Adipocyte (in vitro differentiated cells): ENCODE data around the gene APBA2.
"Not testable (repeated sequence)": the region's sequence is repeated elsewhere in the genome, so short reads cannot be mapped to it uniquely, and the experiment has no call there.

ENCODE experiments used
- DNase-seq: peaks from one replicate; pipeline ENCODE4 v3.0.0-alpha.2; 2015; ENCODE audit warnings: low read depth
- H3K27me3 ChIP-seq: replicated peaks from 2 replicates; pipeline ENCODE4 v1.7.0; 2013; ENCODE audit warnings: mild to moderate bottlenecking, low read length, moderate library complexity; ENCODE audit not compliant: control insufficient read depth, insufficient read depth
- H3K36me3 ChIP-seq: 2 replicates; pipeline ENCODE4 v1.7.0; 2013; ENCODE audit warnings: low read length, mild to moderate bottlenecking, moderate library complexity; ENCODE audit not compliant: control insufficient read depth, insufficient read depth, severe bottlenecking
- H3K4me1 ChIP-seq: 2 replicates; pipeline ENCODE4 v1.7.0; 2013; ENCODE audit warnings: mild to moderate bottlenecking, low read length, moderate library complexity; ENCODE audit not compliant: control insufficient read depth, insufficient read depth
- H3K4me3 ChIP-seq: 2 replicates; pipeline ENCODE4 v1.7.0; 2013; ENCODE audit warnings: mild to moderate bottlenecking, low read length, moderate library complexity
- H3K9ac ChIP-seq: 2 replicates; pipeline ENCODE4 v1.7.0; 2013; ENCODE audit warnings: mild to moderate bottlenecking, low read length, moderate library complexity
- H3K9me3 ChIP-seq: 2 replicates; pipeline ENCODE4 v1.7.0; 2013; ENCODE audit warnings: mild to moderate bottlenecking, low read length, moderate library complexity; ENCODE audit not compliant: control insufficient read depth

Gene APBA2

DNA sequence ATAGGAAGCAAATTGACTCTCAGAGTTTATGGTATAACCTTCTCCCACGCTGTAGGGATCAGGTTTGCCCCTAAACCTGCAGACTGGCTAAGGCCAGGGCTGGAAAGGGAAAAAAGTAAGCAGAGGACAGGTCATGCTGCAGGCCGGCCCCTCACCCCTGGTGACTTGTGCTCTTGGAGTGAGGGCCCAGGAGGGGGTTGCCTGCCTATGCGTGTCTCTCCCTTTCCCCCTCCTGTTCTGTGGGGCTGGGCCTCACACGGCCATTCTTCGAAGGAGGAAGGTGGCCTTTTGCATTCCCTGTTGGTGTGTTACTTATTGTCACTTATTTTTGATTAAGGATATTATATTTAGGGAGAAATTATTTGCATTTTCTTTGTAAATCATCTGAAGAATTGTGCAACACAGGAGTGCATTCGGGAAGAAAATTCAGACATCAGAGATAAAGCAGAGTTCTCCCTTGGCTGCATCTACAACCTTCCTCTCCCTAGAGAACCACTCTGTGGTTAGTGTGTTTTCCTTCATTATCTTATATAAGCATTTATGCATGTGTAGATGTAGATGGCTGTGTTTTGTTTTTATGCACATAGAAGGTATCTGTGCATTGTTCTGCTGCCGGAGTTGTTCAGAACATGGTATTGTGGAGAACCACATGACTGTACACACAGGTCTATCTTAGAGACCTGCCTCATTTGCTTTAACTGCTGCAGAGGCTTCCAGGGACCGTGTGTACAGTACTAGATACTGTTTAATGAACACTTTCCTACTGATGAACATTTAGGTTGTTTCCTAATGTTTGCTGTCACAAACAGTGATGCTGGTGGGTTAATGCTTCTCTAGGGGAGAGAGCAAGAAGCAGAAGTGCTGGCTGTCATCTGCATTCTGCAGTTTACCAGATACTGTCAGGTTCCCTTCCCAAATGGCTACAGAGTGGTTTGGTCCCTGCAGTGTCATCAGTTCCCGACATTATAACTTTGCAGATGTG is 133.5 kb downstream of the APBA2 start:
- no peaks in the 10 kb centered on the region for H3K9me3 ChIP-seq
- H3K4me1 ChIP-seq: no peaks in the 10 kb centered on the region
- H3K27me3 ChIP-seq: peaks cover 18% of the 10 kb centered on the region
- no peak overlapping the region for H3K4me3 ChIP-seq
- DNase-seq: no peak
- H3K36me3 ChIP-seq: no peaks in the 10 kb centered on the region
- no peak overlapping the region for H3K9ac ChIP-seq

DNA sequence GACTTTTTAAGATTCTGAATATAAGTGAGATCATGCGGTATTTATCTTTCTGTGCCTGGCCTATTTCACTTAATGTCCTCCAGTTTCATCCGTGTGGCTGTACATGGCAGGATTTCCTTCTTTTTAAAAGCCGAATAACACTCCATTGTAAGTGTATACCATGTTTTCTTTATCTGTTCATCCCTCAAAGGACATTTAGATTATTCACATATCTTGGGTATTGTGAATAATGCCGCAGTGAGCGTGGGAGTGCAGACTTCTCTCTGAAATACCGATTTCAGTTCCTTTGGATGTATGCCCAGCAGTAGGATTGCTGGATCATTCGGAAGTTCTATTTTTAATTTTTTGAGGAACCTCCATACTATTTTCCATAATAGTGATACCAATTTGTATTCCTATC is 136.1 kb downstream of the APBA2 start:
- Histone ChIP-seq H3K4me3 (no peak overlapping the region), H3K4me1 (no peaks in the 10 kb centered on the region), H3K9me3 (no peaks in the 10 kb centered on the region), H3K27me3 (peaks cover 18% of the 10 kb centered on the region), H3K9ac (no peak overlapping the region), H3K36me3 (no peaks in the 10 kb centered on the region)
- no peak for DNase-seq

DNA sequence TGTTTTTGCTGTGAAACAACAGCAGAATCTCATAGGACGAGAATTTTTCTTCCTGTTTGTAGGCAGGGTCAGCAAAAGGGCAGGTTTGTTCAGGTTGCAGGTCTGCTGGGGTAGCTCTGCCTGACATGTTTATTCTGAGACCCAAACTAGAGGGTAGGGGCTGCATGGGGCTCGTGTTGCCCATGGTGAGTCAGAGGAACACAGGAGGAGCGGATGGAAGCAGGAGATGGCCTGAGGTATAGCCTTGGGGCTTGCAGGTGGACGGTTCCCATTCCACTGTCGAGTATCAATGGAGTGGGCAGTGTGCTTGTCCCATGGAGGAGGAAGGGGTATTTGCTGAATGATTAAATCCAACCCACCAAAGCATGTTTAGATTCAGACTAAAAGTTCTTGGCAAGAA is 138.9 kb downstream of the APBA2 start:
- H3K36me3 ChIP-seq: no peaks in the 10 kb centered on the region
- no peak overlapping the region for H3K4me3 ChIP-seq
- peaks cover 5% of the 10 kb centered on the region for H3K27me3 ChIP-seq
- no peak for DNase-seq
- H3K4me1 ChIP-seq: no peaks in the 10 kb centered on the region
- no peaks in the 10 kb centered on the region for H3K9me3 ChIP-seq
- H3K9ac ChIP-seq: no peak overlapping the region

DNA sequence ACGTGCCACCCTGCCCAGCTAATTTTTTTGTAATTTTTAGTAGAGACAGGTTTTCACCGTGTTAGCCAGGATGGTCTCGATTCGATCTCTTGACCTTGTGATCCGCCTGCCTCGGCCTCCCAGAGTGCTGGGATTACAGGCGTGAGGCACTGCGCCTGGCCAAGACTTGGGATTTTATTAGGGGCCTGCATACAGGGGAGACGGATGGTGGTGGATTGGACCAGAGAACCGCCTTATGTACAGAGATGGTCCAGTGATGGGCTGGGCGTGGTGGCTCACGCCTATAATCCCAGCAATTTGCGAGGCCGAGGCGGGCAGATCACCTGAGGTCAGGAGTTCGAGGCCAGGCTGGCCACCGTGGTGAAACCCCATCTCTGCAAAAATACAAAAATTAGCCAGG is 139.6 kb downstream of the APBA2 start:
- not testable (repeated sequence) for DNase-seq, H3K36me3 ChIP-seq, H3K4me3 ChIP-seq, H3K9me3 ChIP-seq, H3K9ac ChIP-seq, H3K27me3 ChIP-seq, H3K4me1 ChIP-seq

DNA sequence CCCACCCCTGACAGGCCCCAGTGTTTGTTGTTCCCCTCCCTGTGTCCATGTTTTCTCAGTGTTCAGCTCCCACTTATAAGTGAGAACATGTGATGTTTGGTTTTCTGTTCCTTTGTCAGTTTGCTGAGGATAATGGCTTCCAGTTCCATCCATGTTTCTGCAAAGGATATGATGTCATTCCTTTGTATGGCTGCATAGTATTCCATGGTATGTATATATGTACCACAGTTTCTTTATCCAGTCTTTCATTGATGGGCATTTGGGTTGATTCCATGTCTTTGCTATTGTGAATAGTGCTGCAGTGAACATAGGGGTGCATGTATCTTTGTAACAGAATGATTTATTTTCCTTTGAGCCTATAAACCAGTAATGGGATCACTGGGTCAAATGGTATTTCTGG is 142.4 kb downstream of the APBA2 start:
- not testable (repeated sequence) for H3K9me3 ChIP-seq, DNase-seq, H3K9ac ChIP-seq, H3K4me1 ChIP-seq, H3K36me3 ChIP-seq, H3K27me3 ChIP-seq, H3K4me3 ChIP-seq

DNA sequence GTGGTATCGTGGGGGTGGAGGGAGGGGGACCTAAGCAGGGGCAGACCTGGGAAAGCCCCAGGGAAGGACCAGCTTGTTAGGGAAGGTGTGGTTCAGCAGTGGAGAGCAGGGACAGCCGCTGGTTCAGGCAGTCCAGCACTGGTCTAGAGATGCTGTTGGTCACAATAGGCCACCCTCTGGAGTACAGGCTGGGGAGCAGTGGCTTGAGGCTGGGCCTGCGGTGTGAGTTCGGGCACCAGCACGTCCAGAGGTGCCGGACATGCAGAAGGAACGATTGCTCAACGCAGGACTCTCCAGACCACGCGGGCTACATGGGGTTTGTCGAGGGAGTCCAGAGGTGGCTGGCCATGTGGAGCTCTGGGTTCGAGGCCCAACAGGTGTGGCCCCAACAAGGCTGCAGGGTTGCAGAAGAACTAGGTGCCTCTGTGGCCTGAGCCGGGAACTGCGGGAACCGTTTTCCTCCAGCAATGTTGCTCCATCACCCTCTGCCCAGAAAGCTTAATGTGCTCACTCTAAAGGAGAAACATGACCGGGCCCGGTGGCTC is 143.9 kb downstream of the APBA2 start:
- H3K9ac ChIP-seq: no peak overlapping the region
- H3K27me3 ChIP-seq: no peaks in the 10 kb centered on the region
- no peak for DNase-seq
- no peaks in the 10 kb centered on the region for H3K36me3 ChIP-seq
- H3K4me3 ChIP-seq: no peak overlapping the region
- H3K9me3 ChIP-seq: no peaks in the 10 kb centered on the region
- H3K4me1 ChIP-seq: no peaks in the 10 kb centered on the region

DNA sequence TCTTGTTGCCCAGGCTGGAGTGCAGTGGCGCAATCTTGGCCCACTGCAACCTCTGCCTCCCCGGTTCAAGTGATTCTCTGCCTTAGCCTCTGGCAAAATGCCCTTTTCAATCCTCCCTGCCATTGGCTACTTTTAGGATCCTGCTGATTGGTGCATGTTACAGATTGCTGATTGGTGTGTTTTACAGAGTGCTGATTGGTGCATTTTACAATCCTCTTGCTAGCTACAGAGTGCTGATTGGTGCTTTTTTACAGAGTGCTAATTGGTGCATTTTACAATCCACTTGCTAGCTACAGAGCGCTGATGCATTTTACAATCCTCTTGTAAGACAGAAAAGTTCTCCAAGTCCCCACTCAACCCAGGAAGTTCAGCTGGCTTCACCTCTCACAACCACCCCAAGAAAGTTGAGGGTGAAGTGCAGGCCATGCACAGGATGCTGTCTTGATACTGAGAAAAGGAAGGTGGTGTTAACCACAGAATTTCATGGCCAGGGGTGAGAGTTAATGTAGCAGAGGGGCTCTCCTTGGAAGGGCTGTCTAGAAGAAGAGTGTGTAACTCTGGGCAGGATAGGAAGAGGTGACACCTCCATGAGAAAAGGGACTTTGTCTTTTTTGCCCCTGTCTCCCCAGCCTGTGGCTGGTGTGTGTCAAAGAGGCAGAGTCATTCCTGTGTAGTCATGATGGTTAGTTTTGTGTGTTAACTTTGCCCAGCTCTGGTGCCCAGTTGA is 145.9 kb downstream of the APBA2 start:
- H3K4me1 ChIP-seq: no peaks in the 10 kb centered on the region
- no peaks in the 10 kb centered on the region for H3K36me3 ChIP-seq

DNA sequence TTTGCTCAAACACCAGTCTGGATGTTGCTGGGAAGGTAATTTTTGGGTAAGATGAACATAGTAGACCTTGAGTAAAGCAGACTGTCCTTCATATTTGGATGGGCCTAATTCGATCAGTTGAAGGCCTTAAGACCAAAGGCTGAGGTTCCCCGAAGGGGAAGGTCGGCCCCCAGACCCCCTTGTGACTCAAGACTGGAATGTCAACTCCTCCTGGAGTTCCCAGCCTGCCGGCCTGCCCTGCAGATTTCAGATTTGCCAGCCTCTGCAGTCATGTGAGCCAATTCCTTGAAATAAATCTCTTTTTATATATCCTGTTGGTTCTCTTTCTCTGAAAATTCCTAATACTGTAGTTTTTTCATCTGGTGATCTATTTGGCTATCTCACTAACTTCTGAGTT is 146.5 kb downstream of the APBA2 start:
- Histone ChIP-seq H3K4me3 (no peak overlapping the region), H3K4me1 (no peaks in the 10 kb centered on the region), H3K27me3 (no peaks in the 10 kb centered on the region), H3K36me3 (no peaks in the 10 kb centered on the region), H3K9ac (no peak overlapping the region), H3K9me3 (no peaks in the 10 kb centered on the region)
- no peak for DNase-seq

More for the DNA sequence above, 145.9 kb downstream of the APBA2 start:
- no peak overlapping the region for H3K4me3 ChIP-seq
- no peak for DNase-seq
- H3K9ac ChIP-seq: no peak overlapping the region
- H3K9me3 ChIP-seq: no peaks in the 10 kb centered on the region
- no peaks in the 10 kb centered on the region for H3K27me3 ChIP-seq

DNA sequence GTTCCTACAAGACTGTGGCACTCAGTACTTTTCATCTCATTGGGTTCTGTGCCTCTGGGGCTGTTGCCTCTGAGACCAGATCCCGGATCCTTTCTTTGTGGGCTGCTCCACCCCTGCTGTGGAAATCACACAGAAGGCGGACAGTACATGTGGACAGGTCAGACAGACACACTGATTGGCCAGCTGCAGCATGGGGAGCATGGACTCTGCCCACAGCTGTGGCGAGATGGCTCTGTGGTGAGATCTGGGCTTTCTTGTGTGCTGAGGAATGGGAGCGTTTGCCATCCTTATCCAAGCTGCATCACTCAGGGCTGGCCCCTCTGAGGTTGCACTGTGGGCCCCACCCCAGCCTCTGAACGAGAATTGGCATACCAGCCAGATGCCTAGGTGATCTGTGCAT is 147.0 kb downstream of the APBA2 start:
- no peak overlapping the region for H3K9ac ChIP-seq
- no peaks in the 10 kb centered on the region for H3K36me3 ChIP-seq
- no peak for DNase-seq
- H3K4me1 ChIP-seq: no peaks in the 10 kb centered on the region
- no peak overlapping the region for H3K4me3 ChIP-seq
- no peaks in the 10 kb centered on the region for H3K27me3 ChIP-seq
- H3K9me3 ChIP-seq: no peaks in the 10 kb centered on the region

DNA sequence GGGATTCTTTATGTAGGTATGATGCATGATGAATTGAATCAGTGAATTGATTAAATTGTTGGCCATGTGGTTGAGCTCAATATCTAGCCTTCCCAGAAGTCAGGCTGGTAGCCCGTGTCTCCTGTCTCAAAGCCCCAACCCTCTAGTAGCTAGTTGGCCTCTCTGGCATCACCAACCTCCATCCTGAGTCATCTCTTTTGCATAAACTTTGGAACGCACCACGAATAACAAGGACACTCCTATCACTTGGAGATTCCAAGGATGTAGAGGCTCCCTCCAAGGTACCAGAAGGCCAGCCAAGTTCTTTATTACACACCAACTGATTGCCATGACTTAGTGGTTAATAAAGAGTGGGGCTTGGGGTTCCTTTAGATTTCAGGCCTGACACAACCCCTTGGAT is 148.4 kb downstream of the APBA2 start:
- no peaks in the 10 kb centered on the region for H3K9me3 ChIP-seq
- H3K36me3 ChIP-seq: no peaks in the 10 kb centered on the region
- no peak overlapping the region for H3K9ac ChIP-seq
- H3K27me3 ChIP-seq: no peaks in the 10 kb centered on the region
- no peak for DNase-seq
- no peak overlapping the region for H3K4me3 ChIP-seq
- H3K4me1 ChIP-seq: no peaks in the 10 kb centered on the region

DNA sequence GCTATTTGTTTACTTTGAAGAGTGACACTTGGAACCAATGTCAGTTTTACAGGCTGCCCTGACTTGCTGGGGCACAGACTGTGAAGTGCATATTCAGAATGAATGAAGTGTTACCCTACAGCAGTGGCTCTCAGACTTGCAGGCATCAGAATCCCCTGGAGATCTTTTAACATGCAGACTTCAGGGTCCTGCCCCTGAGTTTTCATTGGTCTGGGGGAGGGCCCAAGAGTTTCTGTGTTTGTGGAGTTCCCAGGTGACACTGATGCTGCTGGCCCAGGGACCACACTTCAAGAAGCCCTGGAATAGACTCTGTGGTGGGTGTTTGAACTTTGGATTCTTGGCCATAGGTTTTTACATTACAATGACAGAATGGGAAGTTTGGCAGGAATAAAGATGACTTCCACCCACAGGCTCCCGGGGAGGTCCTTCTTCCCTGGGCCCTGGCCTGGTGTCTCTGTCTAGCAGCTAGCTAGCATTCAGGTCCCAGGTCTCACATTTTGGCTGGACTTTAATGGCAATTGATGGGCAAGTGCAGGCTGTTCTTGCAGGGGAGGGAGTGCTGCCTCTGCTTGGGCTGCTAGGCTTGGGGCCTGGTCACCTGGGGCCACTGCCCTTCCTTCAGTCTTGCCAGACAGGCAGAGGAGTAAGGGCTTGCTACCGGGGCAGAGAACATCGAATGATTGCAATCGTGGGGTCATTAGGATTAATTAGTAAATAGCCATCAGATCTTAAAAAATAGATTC is 149.0 kb downstream of the APBA2 start:
- no peaks in the 10 kb centered on the region for H3K36me3 ChIP-seq
- no peak overlapping the region for H3K4me3 ChIP-seq
- DNase-seq: no peak
- no peaks in the 10 kb centered on the region for H3K4me1 ChIP-seq
- H3K9me3 ChIP-seq: no peaks in the 10 kb centered on the region
- no peak overlapping the region for H3K9ac ChIP-seq
- peaks cover 2% of the 10 kb centered on the region for H3K27me3 ChIP-seq
